OCI-M2 (cell line): ENCODE measurements around the gene SORL1.

Experiments
- DNase-seq: peaks from one replicate; lab custom pipeline; 2025; ENCODE audit not compliant: unreplicated experiment; lab: John Stamatoyannopoulos, UW

Gene SORL1

DNA sequence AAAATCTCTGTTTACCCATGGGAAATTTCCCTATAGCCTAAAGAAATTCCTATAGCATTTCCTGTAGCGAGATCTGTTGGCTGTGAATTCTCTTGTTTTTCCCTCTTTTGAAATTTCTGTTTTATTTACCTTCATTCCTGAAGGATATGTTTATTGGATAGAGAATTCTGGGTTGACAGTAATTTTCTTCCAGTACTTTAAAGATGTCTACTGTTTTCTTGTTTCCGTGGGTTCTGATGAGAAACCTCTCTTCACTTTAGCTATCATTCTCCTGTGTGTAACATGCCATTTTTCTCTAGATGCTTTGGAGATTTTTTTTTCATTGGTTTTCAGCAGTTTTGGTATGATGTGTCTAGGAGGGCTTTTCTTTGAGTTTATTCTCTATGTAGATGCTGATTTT, 78.1 kb downstream of the SORL1 start:
- no peak for DNase-seq

GRCh38 chr11:121533601-121534000, 81.5 kb downstream of the SORL1 start:
- no peak for DNase-seq

GRCh38 chr11:121534131-121535093, 82.3 kb downstream of the SORL1 start:
- DNase-seq: no peak

- no peak for DNase-seq
Measured at GRCh38 chr11:121535129-121535796, 83.1 kb downstream of the SORL1 start.

GRCh38 chr11:121536126-121536525, 84.0 kb downstream of the SORL1 start:
- DNase-seq: no peak

DNA sequence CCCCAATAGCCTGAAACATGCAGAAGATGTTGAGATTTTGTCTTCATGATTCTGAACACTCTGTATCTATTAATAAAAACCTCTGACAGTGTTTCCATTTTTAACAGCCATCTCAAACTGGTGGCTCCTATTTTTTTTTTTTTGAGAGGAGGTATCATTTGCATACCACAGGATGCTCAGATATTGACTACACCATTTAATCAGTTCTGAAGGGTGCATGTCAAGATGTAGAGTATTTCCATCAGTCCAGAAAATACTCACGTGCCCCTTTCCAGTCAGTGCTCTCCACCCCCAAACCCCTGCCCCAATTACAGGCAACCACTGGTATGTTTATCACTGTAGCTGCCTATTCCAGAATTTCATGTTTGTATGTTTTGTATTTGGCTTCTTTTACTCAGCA, 85.9 kb downstream of the SORL1 start:
- no peak for DNase-seq

GRCh38 chr11:121539000-121539399, 86.9 kb downstream of the SORL1 start:
- DNase-seq: no peak

- DNase-seq: no peak
Measured at GRCh38 chr11:121540627-121541026, 88.5 kb downstream of the SORL1 start.

GRCh38 chr11:121543836-121544380, 91.8 kb downstream of the SORL1 start:
- DNase-seq: no peak

- DNase-seq: no peak
Measured at GRCh38 chr11:121544956-121545355, 92.8 kb downstream of the SORL1 start.

- no peak for DNase-seq
Measured at GRCh38 chr11:121547574-121547973, 95.5 kb downstream of the SORL1 start.

- DNase-seq: no peak
Measured at GRCh38 chr11:121550247-121551030, 98.3 kb downstream of the SORL1 start.

DNA sequence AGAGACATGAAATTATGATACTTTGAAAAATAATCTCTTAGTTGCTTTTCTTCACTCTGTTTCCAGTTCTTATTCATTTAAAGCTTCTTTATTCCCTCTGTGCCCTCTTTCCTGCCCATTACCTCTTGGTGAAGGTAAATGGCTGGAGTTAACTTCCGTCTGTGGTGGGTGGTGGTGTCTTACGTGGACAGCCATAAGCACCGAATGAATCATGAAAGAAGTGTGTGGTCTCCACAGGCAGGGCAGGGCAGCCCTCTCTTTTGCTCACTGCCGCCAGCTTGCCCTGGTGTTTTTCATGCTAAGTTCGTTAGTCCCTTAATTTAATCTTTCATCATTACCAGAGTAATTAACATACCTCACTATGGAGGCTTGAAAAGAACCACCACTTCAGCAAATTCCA, 99.3 kb downstream of the SORL1 start:
- DNase-seq: no peak

GRCh38 chr11:121552154-121552553, 100.0 kb downstream of the SORL1 start:
- no peak for DNase-seq

- no peak for DNase-seq
Measured at GRCh38 chr11:121552644-121553043, 100.5 kb downstream of the SORL1 start.

DNA sequence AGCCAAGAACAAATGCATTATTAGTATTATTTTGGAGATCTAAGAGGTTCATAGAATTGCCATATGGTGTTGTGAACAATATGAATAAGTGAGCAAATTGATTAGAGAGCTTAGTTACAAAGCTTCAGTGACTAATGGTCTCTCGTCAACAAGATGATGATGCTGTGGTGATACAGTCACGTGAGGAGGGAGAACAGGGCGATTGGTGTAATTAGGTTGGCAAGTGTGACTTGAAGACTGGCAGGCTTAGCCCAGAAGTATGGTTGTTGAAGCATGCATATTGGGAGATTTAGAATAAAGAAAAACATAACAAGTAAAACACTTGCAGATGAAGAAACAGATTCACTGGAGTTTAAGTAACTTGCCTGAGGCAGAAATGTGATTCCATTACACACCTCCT, 101.3 kb downstream of the SORL1 start:
- no peak for DNase-seq

DNA sequence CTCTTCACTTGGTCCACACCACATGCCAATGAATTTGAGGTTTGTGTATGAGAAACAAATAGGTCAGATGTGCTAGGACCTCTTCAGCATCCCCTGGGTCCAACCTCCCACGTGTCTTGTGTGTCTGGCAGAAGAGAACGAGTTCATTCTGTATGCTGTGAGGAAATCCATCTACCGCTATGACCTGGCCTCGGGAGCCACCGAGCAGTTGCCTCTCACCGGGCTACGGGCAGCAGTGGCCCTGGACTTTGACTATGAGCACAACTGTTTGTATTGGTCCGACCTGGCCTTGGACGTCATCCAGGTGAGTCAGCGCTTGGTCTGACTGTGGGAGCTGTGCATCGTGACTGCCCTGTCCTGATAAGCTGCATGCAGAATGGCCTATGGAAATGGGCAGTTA, 101.7 kb downstream of the SORL1 start:
- no peak for DNase-seq

DNA sequence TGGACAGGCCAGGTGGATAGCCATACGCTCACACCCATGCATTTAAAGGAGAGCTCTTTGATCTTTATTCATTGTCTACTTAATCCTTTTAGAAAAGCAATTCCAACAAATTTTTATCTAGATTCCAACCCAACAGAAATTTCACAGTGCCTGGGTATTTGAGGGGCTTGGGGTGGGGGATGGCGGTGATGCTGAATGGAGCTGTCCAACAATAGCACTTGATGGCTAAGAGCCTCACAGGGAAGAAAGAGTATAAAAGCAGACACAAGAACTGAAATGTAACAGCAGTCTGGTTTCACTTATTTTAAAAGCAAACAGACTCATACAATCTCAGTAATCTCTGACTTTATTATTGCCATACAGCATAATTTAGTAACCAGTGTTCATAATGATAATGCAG, 102.4 kb downstream of the SORL1 start:
- no peak for DNase-seq

GRCh38 chr11:121555121-121555520, 103.0 kb downstream of the SORL1 start:
- no peak for DNase-seq

- no peak for DNase-seq
Measured at GRCh38 chr11:121556937-121557336, 104.8 kb downstream of the SORL1 start.

- DNase-seq: no peak
Measured at GRCh38 chr11:121557348-121557747, 105.2 kb downstream of the SORL1 start.
